ENCODE measurements around the gene TARS1. TPM values are rescaled to one million over a fixed set of nuclear protein-coding genes. Genes with fewer than 3 reads are reported as not detected.
A peak's percentile ranks its signal among the peaks of the same experiment; 100 is the strongest.

Gene TARS1
- total RNA-seq, 1 experiment from 2014 or later: 324 TPM

- H3K4me3 ChIP-seq (ENCODE audit: low read depth, low read length, poor library complexity, severe bottlenecking): no peak overlapping the region
- peaks cover 90% of the 10 kb centered on the region for H3K36me3 ChIP-seq (ENCODE audit: insufficient read depth, low read length, poor library complexity, severe bottlenecking)
- H3K4me1 ChIP-seq (ENCODE audit: insufficient read depth, low read length, poor library complexity, severe bottlenecking): peaks cover 6% of the 10 kb centered on the region
- H3K27me3 ChIP-seq (replicated peaks; ENCODE audit: insufficient read depth, low read depth, low read length, poor library complexity): no peaks in the 10 kb centered on the region
- CTCF ChIA-PET: interaction anchor here (2.2 to 2.6 kb wide), 2 partner anchors 465 to 499 kb away, joined by 24 to 31 read pairs; no protein-coding TSS in a partner anchor
- no TSS peak for BruUV-seq (replicated peaks)
- peak; percentile 73 for DNase-seq (ENCODE audit: low spot score)
- H3K9me3 ChIP-seq (ENCODE audit: low read depth, low read length, poor library complexity, severe bottlenecking): no peaks in the 10 kb centered on the region
- H3K27ac ChIP-seq (ENCODE audit: low read depth, low read length, poor library complexity, severe bottlenecking): no peak overlapping the region
- intact Hi-C loops (cut with micrococcal nuclease; ENCODE audit: unreplicated experiment): loop anchor here (1.0 to 10.0 kb wide), 3 partner anchors 334 to 496 kb away; no protein-coding TSS in a partner anchor
- TF ChIP-seq CTCF (conservative IDR thresholded peaks at IDR 0.05; ENCODE audit: low read depth, low read length): peak; percentile 80
- TF ChIP-seq EZH2 (IDR thresholded peaks at IDR 0.05; ENCODE audit: borderline replicate concordance, low read depth, low read length, poor library complexity, severe bottlenecking): no peak
- POLR2A ChIA-PET (ENCODE audit: low non-redundant PET): interaction anchor here (0.7 kb wide), 1 partner anchor 292 kb away, joined by 6 read pairs; no protein-coding TSS in a partner anchor
Observed at GRCh38 chr5:33470544-33470943, 29.8 kb downstream of the TARS1 start.

- Histone ChIP-seq H3K36me3 (ENCODE audit: insufficient read depth, low read length, poor library complexity, severe bottlenecking) (peaks cover 68% of the 10 kb centered on the region), H3K27ac (ENCODE audit: low read depth, low read length, poor library complexity, severe bottlenecking) (no peak overlapping the region), H3K4me3 (ENCODE audit: low read depth, low read length, poor library complexity, severe bottlenecking) (no peak overlapping the region), H3K4me1 (ENCODE audit: insufficient read depth, low read length, poor library complexity, severe bottlenecking) (peaks cover 6% of the 10 kb centered on the region), H3K9me3 (ENCODE audit: low read depth, low read length, poor library complexity, severe bottlenecking) (no peaks in the 10 kb centered on the region), H3K27me3 (replicated peaks; ENCODE audit: insufficient read depth, low read depth, low read length, poor library complexity) (no peaks in the 10 kb centered on the region)
- no peak for DNase-seq (ENCODE audit: low spot score)
- ChIA-PET CTCF (no interaction called here), POLR2A (ENCODE audit: low non-redundant PET) (no interaction called here)
- TF ChIP-seq CTCF (conservative IDR thresholded peaks at IDR 0.05; ENCODE audit: low read depth, low read length): no peak
- TF ChIP-seq EZH2 (IDR thresholded peaks at IDR 0.05; ENCODE audit: borderline replicate concordance, low read depth, low read length, poor library complexity, severe bottlenecking): no peak
- no TSS peak for BruUV-seq (replicated peaks)
- intact Hi-C loops (cut with micrococcal nuclease; ENCODE audit: unreplicated experiment): loop anchor here (10.0 kb wide), 1 partner anchor 332 kb away; no protein-coding TSS in a partner anchor
Observed at GRCh38 chr5:33472805-33473409, 32.1 kb downstream of the TARS1 start.

- peaks cover 6% of the 10 kb centered on the region for H3K4me1 ChIP-seq (ENCODE audit: insufficient read depth, low read length, poor library complexity, severe bottlenecking)
- no TSS peak for BruUV-seq (replicated peaks)
- H3K36me3 ChIP-seq (ENCODE audit: insufficient read depth, low read length, poor library complexity, severe bottlenecking): peaks cover 57% of the 10 kb centered on the region
- intact Hi-C loops (cut with micrococcal nuclease; ENCODE audit: unreplicated experiment): loop anchor here (10.0 kb wide), 1 partner anchor 331 kb away; no protein-coding TSS in a partner anchor
- H3K27ac ChIP-seq (ENCODE audit: low read depth, low read length, poor library complexity, severe bottlenecking): no peak overlapping the region
- H3K27me3 ChIP-seq (replicated peaks; ENCODE audit: insufficient read depth, low read depth, low read length, poor library complexity): no peaks in the 10 kb centered on the region
- ChIA-PET POLR2A (ENCODE audit: low non-redundant PET) (no interaction called here), CTCF (no interaction called here)
- no peak for DNase-seq (ENCODE audit: low spot score)
- H3K9me3 ChIP-seq (ENCODE audit: low read depth, low read length, poor library complexity, severe bottlenecking): no peaks in the 10 kb centered on the region
- TF ChIP-seq EZH2 (IDR thresholded peaks at IDR 0.05; ENCODE audit: borderline replicate concordance, low read depth, low read length, poor library complexity, severe bottlenecking): no peak
- TF ChIP-seq CTCF (conservative IDR thresholded peaks at IDR 0.05; ENCODE audit: low read depth, low read length): no peak
- H3K4me3 ChIP-seq (ENCODE audit: low read depth, low read length, poor library complexity, severe bottlenecking): no peak overlapping the region
Observed at GRCh38 chr5:33474004-33474403, 33.2 kb downstream of the TARS1 start.

Measured in A673 (cell line).